ENCODE data around the gene MIGA1. TPM values are rescaled to one million over a fixed set of nuclear protein-coding genes. Genes with fewer than 3 reads are reported as not detected.

MIGA1 gene
- total RNA-seq, 1 donor from 2014 or later: 10.8 TPM

DNA sequence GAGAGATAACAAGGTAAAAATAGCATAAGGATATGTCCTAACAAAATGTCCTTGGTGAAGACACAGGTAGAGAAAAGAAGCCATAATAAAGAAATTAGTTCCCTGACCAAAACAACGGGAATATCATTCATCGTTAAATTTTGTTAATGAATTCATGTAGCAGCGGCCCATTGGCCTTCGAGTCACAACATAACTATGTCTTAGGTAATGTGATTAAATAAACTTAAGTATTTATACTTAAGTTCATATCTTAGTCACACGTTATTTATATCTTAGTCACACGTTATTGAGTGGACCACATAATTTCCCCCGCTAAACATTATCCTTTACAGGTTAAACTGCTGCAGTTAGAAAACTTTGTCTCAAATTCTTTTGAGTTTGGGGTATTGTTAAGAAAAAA lies 110.2 kb downstream of the MIGA1 start:
- Histone ChIP-seq H3K9me3 (no peaks in the 10 kb centered on the region), H3K27ac (peak overlapping the region; percentile 86), H3K4me3 (peak overlapping the region; percentile 79 to 80), H3K27me3 (no peaks in the 10 kb centered on the region), H3K4me1 (peaks cover 18% of the 10 kb centered on the region), H3K36me3 (no peaks in the 10 kb centered on the region)
- intact Hi-C loops (cut with DNase I): loop anchor here (5.0 kb wide), 1 partner anchor 52 kb away; no protein-coding TSS in a partner anchor
- no peak for DNase-seq (ENCODE audit: extremely low spot score in 2 of 2)
- no peak for TF ChIP-seq POLR2A (IDR thresholded peaks at IDR 0.05)
- no peak for TF ChIP-seq CTCF (IDR thresholded peaks at IDR 0.05)
- TF ChIP-seq POLR2AphosphoS5 (IDR thresholded peaks at IDR 0.05; ENCODE audit: insufficient read depth in 1 of 2, low read depth in 1 of 2): peak in 1 of 2 donors; percentile 14

DNA sequence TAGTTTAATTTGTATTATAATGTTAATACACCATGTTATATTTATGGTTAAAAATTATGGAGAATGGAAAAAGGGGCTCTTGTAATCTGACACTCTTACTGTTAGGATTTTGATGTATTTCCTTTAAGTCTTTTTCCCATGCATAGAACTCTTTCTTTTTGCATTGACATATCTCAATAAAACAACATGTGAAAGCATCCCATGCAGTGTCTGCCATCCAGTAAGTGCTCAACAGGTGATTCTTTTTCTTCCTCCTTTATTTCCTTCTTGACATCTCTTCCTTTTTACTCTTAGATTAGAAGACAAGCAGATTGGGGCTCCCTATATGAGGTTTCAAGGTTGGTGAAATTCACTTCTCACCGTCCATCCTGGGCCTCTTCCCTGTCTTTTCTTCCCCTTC lies 111.8 kb downstream of the MIGA1 start:
- H3K27me3 ChIP-seq: no peaks in the 10 kb centered on the region
- no peak overlapping the region for H3K27ac ChIP-seq
- no peak overlapping the region for H3K4me3 ChIP-seq
- no peaks in the 10 kb centered on the region for H3K9me3 ChIP-seq
- TF ChIP-seq POLR2A (IDR thresholded peaks at IDR 0.05): no peak
- TF ChIP-seq POLR2AphosphoS5 (IDR thresholded peaks at IDR 0.05; ENCODE audit: insufficient read depth in 1 of 2, low read depth in 1 of 2): no peak
- TF ChIP-seq CTCF (IDR thresholded peaks at IDR 0.05): no peak
- no peaks in the 10 kb centered on the region for H3K36me3 ChIP-seq
- intact Hi-C loops (cut with DNase I): no loop called here
- no peak for DNase-seq (ENCODE audit: extremely low spot score in 2 of 2)
- H3K4me1 ChIP-seq: peaks cover 18% of the 10 kb centered on the region

DNA sequence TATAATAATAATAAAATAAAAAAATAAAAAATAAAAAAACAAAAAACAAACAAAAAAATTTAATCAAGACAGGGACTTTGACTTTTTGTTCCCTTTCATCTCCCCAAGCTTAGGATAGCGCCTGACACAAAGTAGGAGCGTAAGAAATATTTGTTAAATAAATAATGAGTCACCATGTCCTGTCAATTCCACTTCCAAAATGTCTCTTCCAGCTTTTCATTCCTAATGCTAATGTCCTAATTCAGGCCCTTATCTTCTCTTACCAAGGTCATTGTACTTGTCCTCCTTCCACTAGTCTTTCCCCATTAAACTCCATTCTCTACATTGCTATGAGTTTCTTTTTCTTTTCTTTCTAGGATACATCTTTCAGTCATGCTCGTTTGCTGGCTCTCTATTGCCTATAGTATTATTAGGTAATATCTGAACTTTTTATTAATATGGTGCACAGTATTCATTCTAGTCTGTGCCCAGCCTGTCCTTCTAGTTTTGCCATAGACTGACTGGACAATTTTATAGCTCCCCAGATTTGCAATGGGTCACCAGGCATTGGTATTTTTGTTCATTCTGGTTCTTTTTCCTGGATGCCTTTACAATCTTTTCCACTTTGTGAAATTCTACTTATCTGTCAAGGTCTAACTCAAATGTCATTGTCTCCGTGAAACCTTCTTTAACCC lies 120.3 kb downstream of the MIGA1 start:
- H3K9me3 ChIP-seq: no peaks in the 10 kb centered on the region
- intact Hi-C loops (cut with DNase I): no loop called here
- no peak for DNase-seq (ENCODE audit: extremely low spot score in 2 of 2)
- H3K27ac ChIP-seq: no peak overlapping the region
- no peaks in the 10 kb centered on the region for H3K27me3 ChIP-seq
- TF ChIP-seq POLR2A (IDR thresholded peaks at IDR 0.05) (no peak), POLR2AphosphoS5 (IDR thresholded peaks at IDR 0.05; ENCODE audit: insufficient read depth in 1 of 2, low read depth in 1 of 2) (no peak), CTCF (IDR thresholded peaks at IDR 0.05) (no peak)
- H3K36me3 ChIP-seq: no peaks in the 10 kb centered on the region
- no peak overlapping the region for H3K4me3 ChIP-seq
- no peaks in the 10 kb centered on the region for H3K4me1 ChIP-seq

- no peaks in the 10 kb centered on the region for H3K36me3 ChIP-seq
- H3K9me3 ChIP-seq: no peaks in the 10 kb centered on the region
- no peak overlapping the region for H3K4me3 ChIP-seq
- intact Hi-C loops (cut with DNase I): no loop called here
- no peak for DNase-seq (ENCODE audit: extremely low spot score in 2 of 2)
- TF ChIP-seq POLR2A (IDR thresholded peaks at IDR 0.05) (no peak), POLR2AphosphoS5 (IDR thresholded peaks at IDR 0.05; ENCODE audit: insufficient read depth in 1 of 2, low read depth in 1 of 2) (no peak), CTCF (IDR thresholded peaks at IDR 0.05) (peak in 2 of 3 experiments; percentile 38 to 48)
- H3K27ac ChIP-seq: no peak overlapping the region
- H3K4me1 ChIP-seq: no peaks in the 10 kb centered on the region
- no peaks in the 10 kb centered on the region for H3K27me3 ChIP-seq
Measured at GRCh38 chr1:77900687-77901293, 121.3 kb downstream of the MIGA1 start.

DNA sequence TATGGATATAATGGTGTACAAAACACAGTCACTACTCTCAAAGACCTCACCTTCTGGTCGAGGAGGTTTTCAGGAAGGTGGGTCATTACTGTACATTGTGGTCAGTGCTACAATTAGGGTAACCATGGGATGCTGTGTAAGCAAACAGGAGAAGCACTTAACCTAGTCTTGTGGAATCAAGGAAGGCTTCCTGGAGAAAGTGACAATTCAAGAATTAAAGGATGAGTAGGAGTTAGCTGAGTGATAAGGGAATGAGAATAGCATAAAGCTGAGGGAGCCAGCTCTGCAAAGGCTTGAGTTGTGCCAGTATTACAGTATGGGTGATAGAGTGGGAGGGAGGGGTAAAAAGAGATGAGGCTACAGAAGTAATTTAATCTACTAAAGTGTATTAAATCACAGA lies 126.2 kb downstream of the MIGA1 start:
- Histone ChIP-seq H3K27me3 (no peaks in the 10 kb centered on the region), H3K4me1 (no peaks in the 10 kb centered on the region), H3K4me3 (no peak overlapping the region), H3K9me3 (no peaks in the 10 kb centered on the region), H3K27ac (no peak overlapping the region), H3K36me3 (no peaks in the 10 kb centered on the region)
- intact Hi-C loops (cut with DNase I): no loop called here
- DNase-seq (ENCODE audit: extremely low spot score in 2 of 2): no peak
- TF ChIP-seq CTCF (IDR thresholded peaks at IDR 0.05) (no peak), POLR2A (IDR thresholded peaks at IDR 0.05) (no peak), POLR2AphosphoS5 (IDR thresholded peaks at IDR 0.05; ENCODE audit: insufficient read depth in 1 of 2, low read depth in 1 of 2) (no peak)

Measured in vagina (tissue), 2 donors.